ENCODE measurements around the gene TOMM34. TPM values are rescaled to one million over a fixed set of nuclear protein-coding genes. Genes with fewer than 3 reads are reported as not detected.
A peak's percentile ranks its signal among the peaks of the same experiment; 100 is the strongest.

TOMM34 gene
- total and polyA plus RNA-seq, 10 donors: 11.6 to 19.4 (median 15.9) TPM

GRCh38 chr20:44962483-44962882 lies 2.3 kb upstream of the TOMM34 start:
- no peaks in the 10 kb centered on the region for H3K9me3 ChIP-seq
- intact Hi-C loops (cut with DNase I; ENCODE audit: low total_unique reads): no loop called here
- peaks cover 18 to 76% (median 36%) of the 10 kb centered on the region in 6 donors for H3K4me1 ChIP-seq
- WGBS, 5 donors: 95 to 97% (median 96%) methylated on average over 3 of the region's 3 CpGs
- H3K4me3 ChIP-seq: no peak overlapping the region
- DNase-seq: no peak
- peaks cover 0 to 10% (median 0%) of the 10 kb centered on the region in 6 donors for H3K36me3 ChIP-seq
- no peak overlapping the region for H3K27ac ChIP-seq
- no peak for TF ChIP-seq POLR2AphosphoS5 (IDR thresholded peaks at IDR 0.05)
- no peak for TF ChIP-seq CTCF (IDR thresholded peaks at IDR 0.05 in 8 of 11, conservative IDR thresholded peaks at IDR 0.05 in 3 of 11)
- TF ChIP-seq POLR2A (IDR thresholded peaks at IDR 0.05): no peak
- no peaks in the 10 kb centered on the region for H3K27me3 ChIP-seq (replicated peaks in 1 of 7)

- no peak for DNase-seq
- H3K9me3 ChIP-seq: no peaks in the 10 kb centered on the region
- intact Hi-C loops (cut with DNase I; ENCODE audit: low total_unique reads): no loop called here
- H3K27ac ChIP-seq: no peak overlapping the region
- H3K4me1 ChIP-seq: peaks cover 18 to 76% (median 35%) of the 10 kb centered on the region in 6 donors
- no peaks in the 10 kb centered on the region for H3K27me3 ChIP-seq (replicated peaks in 1 of 7)
- no peak overlapping the region for H3K4me3 ChIP-seq
- 83 to 94% (median 86%) methylated on average over 3 of the region's 3 CpGs for WGBS, 5 donors
- no peak for TF ChIP-seq CTCF (IDR thresholded peaks at IDR 0.05 in 8 of 11, conservative IDR thresholded peaks at IDR 0.05 in 3 of 11)
- TF ChIP-seq POLR2A (IDR thresholded peaks at IDR 0.05): no peak
- no peak for TF ChIP-seq POLR2AphosphoS5 (IDR thresholded peaks at IDR 0.05)
- H3K36me3 ChIP-seq: peaks cover 0 to 14% (median 0%) of the 10 kb centered on the region in 6 donors
Observed at GRCh38 chr20:44961870-44962267, 1.7 kb upstream of the TOMM34 start.

GRCh38 chr20:44961011-44961869 lies 1.0 kb upstream of the TOMM34 start:
- intact Hi-C loops (cut with DNase I; ENCODE audit: low total_unique reads): no loop called here
- TF ChIP-seq POLR2AphosphoS5 (IDR thresholded peaks at IDR 0.05): no peak
- no peak for TF ChIP-seq CTCF (IDR thresholded peaks at IDR 0.05 in 8 of 11, conservative IDR thresholded peaks at IDR 0.05 in 3 of 11)
- TF ChIP-seq POLR2A (IDR thresholded peaks at IDR 0.05): no peak
- peaks cover 18 to 81% (median 35%) of the 10 kb centered on the region in 6 donors for H3K4me1 ChIP-seq

GRCh38 chr20:44959638-44960102 lies 527 bp downstream of the TOMM34 start:
- intact Hi-C loops (cut with DNase I; ENCODE audit: low total_unique reads): loop anchor here (10.0 kb wide), 1 partner anchor 65 kb away; no protein-coding TSS in a partner anchor
- H3K9me3 ChIP-seq: no peaks in the 10 kb centered on the region
- no peak for DNase-seq
- peak overlapping the region; percentile 79 to 98 (median 94) for H3K4me3 ChIP-seq
- no peaks in the 10 kb centered on the region for H3K27me3 ChIP-seq (replicated peaks in 1 of 7)
- peaks cover 0 to 33% (median 17%) of the 10 kb centered on the region in 6 donors for H3K36me3 ChIP-seq
- 3 to 9% (median 7%) methylated on average over 13 of the region's 13 CpGs for WGBS, 5 donors
- H3K4me1 ChIP-seq: peaks cover 13 to 86% (median 39%) of the 10 kb centered on the region in 6 donors
- H3K27ac ChIP-seq: peak overlapping the region; percentile 58 to 89 (median 86)
- TF ChIP-seq CTCF (IDR thresholded peaks at IDR 0.05 in 8 of 11, conservative IDR thresholded peaks at IDR 0.05 in 3 of 11) (no peak), POLR2A (IDR thresholded peaks at IDR 0.05) (no peak), POLR2AphosphoS5 (IDR thresholded peaks at IDR 0.05) (no peak)

More at GRCh38 chr20:44961011-44961869, 1.0 kb upstream of the TOMM34 start:
- DNase-seq: no peak
- Histone ChIP-seq H3K4me3 (no peak overlapping the region), H3K27me3 (replicated peaks in 1 of 7) (no peaks in the 10 kb centered on the region), H3K9me3 (no peaks in the 10 kb centered on the region), H3K36me3 (peaks cover 0 to 18% (median 1%) of the 10 kb centered on the region in 6 donors), H3K27ac (peak overlapping the region in 3 of 8 donors; percentile 81 to 89 (median 86))
- WGBS, 5 donors: 77 to 85% (median 81%) methylated on average over 4 of the region's 4 CpGs

All from spleen (tissue), 11 donors.